CD4-positive, alpha-beta memory T cell (primary cell): ENCODE data around the gene CRYGN. TPM values are rescaled to one million over a fixed set of nuclear protein-coding genes. Genes with fewer than 3 reads are reported as not detected.

Experiments used
- CTCF ChIA-PET: fragments of 350-600 bp; sonication (Branson Sonifier 250); formaldehyde crosslinking; loops from one replicate; lab custom pipeline; 2021; ENCODE audit warnings: inconsistent platforms; ENCODE audit not compliant: partially characterized antibody; lab: Charles Lee
- POLR2A ChIA-PET: fragments of 350-600 bp; sonication (Branson Sonifier 250); formaldehyde crosslinking; loops from one replicate; lab custom pipeline; 2021; ENCODE audit not compliant: partially characterized antibody; lab: Charles Lee
- DNase-seq, 5 donors: peaks; one replicate each; pipeline versions ENCODE4 v3.0.0 to v3.0.0-alpha.2; 2020 to 2022; ENCODE audit warnings: mixed read lengths in 1 of 5
- H3K27ac ChIP-seq: one replicate; pipeline ENCODE4 v1.7.0; 2013; ENCODE audit warnings: low read depth, low read length
- H3K27me3 ChIP-seq: 2 replicates; pipeline ENCODE4 v1.7.0; 2013; ENCODE audit warnings: mild to moderate bottlenecking, low read length, moderate library complexity; ENCODE audit not compliant: insufficient read depth
- H3K36me3 ChIP-seq: 2 replicates; pipeline ENCODE4 v1.7.0; 2013; ENCODE audit warnings: mild to moderate bottlenecking, low read length, moderate library complexity; ENCODE audit not compliant: insufficient read depth
- H3K4me1 ChIP-seq: 2 replicates; pipeline ENCODE4 v1.7.0; 2013; ENCODE audit warnings: mild to moderate bottlenecking, low read length, moderate library complexity; ENCODE audit not compliant: insufficient read depth
- H3K4me3 ChIP-seq, 2 donors: one replicate each; pipeline ENCODE4 v1.7.0; 2013; ENCODE audit warnings: low read length in 2 of 2, mild to moderate bottlenecking in 1 of 2
- H3K9me3 ChIP-seq, 2 donors: one replicate each; pipeline ENCODE4 v1.7.0; 2013; ENCODE audit warnings: low read length in 2 of 2, control low read depth in 1 of 2; ENCODE audit not compliant: control insufficient read depth in 1 of 2
- H3K27ac Mint-ChIP-seq, 7 donors: one replicate each; pipeline ENCODE4 v1.8.0; 2020 to 2021; ENCODE audit warnings: mixed read lengths in 7 of 7, mild to moderate bottlenecking in 6 of 7, inconsistent platforms in 3 of 7, moderate library complexity in 3 of 7
- H3K27me3 Mint-ChIP-seq, 2 donors: one replicate each; pipeline ENCODE4 v1.8.0; 2020 to 2021; ENCODE audit warnings: mixed read lengths in 2 of 2
- H3K36me3 Mint-ChIP-seq, 2 donors: one replicate each; pipeline ENCODE4 v1.8.0; 2020 to 2021; ENCODE audit warnings: mixed read lengths in 2 of 2, inconsistent platforms in 1 of 2, mild to moderate bottlenecking in 1 of 2
- H3K4me1 Mint-ChIP-seq, 4 donors: one replicate each; pipeline ENCODE4 v1.8.0; 2020 to 2021; ENCODE audit warnings: mixed read lengths in 4 of 4, mild to moderate bottlenecking in 1 of 4
- H3K4me3 Mint-ChIP-seq, 8 donors: one replicate each; pipeline ENCODE4 v1.8.0; 2020 to 2021; ENCODE audit warnings: mixed read lengths in 8 of 8, mild to moderate bottlenecking in 7 of 8, moderate library complexity in 6 of 8, inconsistent platforms in 3 of 8
- H3K9me3 Mint-ChIP-seq, 8 donors: one replicate each; pipeline ENCODE4 v1.8.0; 2020 to 2021; ENCODE audit warnings: mixed read lengths in 8 of 8, mild to moderate bottlenecking in 5 of 8, inconsistent platforms in 3 of 8, moderate library complexity in 1 of 8
- intact Hi-C: fragments of 100-400 bp; cut with micrococcal nuclease; formaldehyde crosslinking; loops from one replicate; pipeline ENCODE4 v1.15.1; 2023
- polyA plus RNA-seq, 2 donors: library from polyadenylated mRNA; unstranded; fragments of 300-500 nt; fragmentation: Illumina TruSeq; gene quantifications; one replicate each; pipeline ENCODE4 v1.2.3, GENCODE V29; 2021
- total RNA-seq, 2 experiments: library from RNA; stranded (reverse); gene quantifications; one replicate each; pipeline ENCODE4 v1.2.3, GENCODE V29; 2021

The CRYGN gene
- total and polyA plus RNA-seq, 4 experiments from 2014 or later: 1.9 TPM; not detected in 3

GRCh38 chr7:151404216-151405011 is 35.5 kb downstream of the CRYGN start:
- Histone ChIP-seq H3K4me3 (no peak overlapping the region), H3K36me3 (no peaks in the 10 kb centered on the region), H3K9me3 (no peaks in the 10 kb centered on the region), H3K4me1 (peaks cover 32% of the 10 kb centered on the region), H3K27me3 (no peaks in the 10 kb centered on the region), H3K27ac (peak overlapping the region; percentile 6)
- no peaks in the 10 kb centered on the region for H3K27me3 Mint-ChIP-seq
- no peaks in the 10 kb centered on the region for H3K9me3 Mint-ChIP-seq
- peak overlapping the region in 5 of 7 donors; percentile 22 to 94 (median 91) for H3K27ac Mint-ChIP-seq
- no peak overlapping the region for H3K4me3 Mint-ChIP-seq
- peaks cover 14 to 79% (median 20%) of the 10 kb centered on the region in 4 donors for H3K4me1 Mint-ChIP-seq
- H3K36me3 Mint-ChIP-seq: peaks cover 0 to 3% of the 10 kb centered on the region in 2 donors
- DNase-seq: peak in 1 of 5 donors; percentile 35
- ChIA-PET POLR2A (interaction anchor here (1.1 kb wide), 1 partner anchor 37 kb away, joined by 4 read pairs; no protein-coding TSS in a partner anchor), CTCF (no interaction called here)
- intact Hi-C loops: no loop called here

GRCh38 chr7:151403764-151404163 is 36.2 kb downstream of the CRYGN start:
- ChIA-PET CTCF (no interaction called here), POLR2A (no interaction called here)
- no peak for DNase-seq
- Histone ChIP-seq H3K4me3 (no peak overlapping the region), H3K27ac (no peak overlapping the region), H3K9me3 (no peaks in the 10 kb centered on the region), H3K36me3 (no peaks in the 10 kb centered on the region), H3K4me1 (peaks cover 31% of the 10 kb centered on the region), H3K27me3 (no peaks in the 10 kb centered on the region)
- H3K4me3 Mint-ChIP-seq: peak overlapping the region in 1 of 8 donors; percentile 6
- no peaks in the 10 kb centered on the region for H3K9me3 Mint-ChIP-seq
- H3K36me3 Mint-ChIP-seq: peaks cover 0 to under 1% of the 10 kb centered on the region in 2 donors
- peak overlapping the region in 6 of 7 donors; percentile 22 to 94 (median 76) for H3K27ac Mint-ChIP-seq
- H3K4me1 Mint-ChIP-seq: peaks cover 12 to 81% (median 16%) of the 10 kb centered on the region in 4 donors
- intact Hi-C loops: no loop called here
- H3K27me3 Mint-ChIP-seq: no peaks in the 10 kb centered on the region

GRCh38 chr7:151402029-151402835 is 37.7 kb downstream of the CRYGN start:
- Histone ChIP-seq H3K9me3 (peaks cover 0 to 4% of the 10 kb centered on the region in 2 donors), H3K36me3 (no peaks in the 10 kb centered on the region), H3K27me3 (no peaks in the 10 kb centered on the region), H3K27ac (no peak overlapping the region), H3K4me1 (peaks cover 36% of the 10 kb centered on the region), H3K4me3 (no peak overlapping the region)
- ChIA-PET POLR2A (no interaction called here), CTCF (interaction anchor here (0.6 kb wide), 1 partner anchor 21 kb away, joined by 3 read pairs; no protein-coding TSS in a partner anchor)
- Mint-ChIP-seq H3K27ac (peak overlapping the region in 5 of 7 donors; percentile 7 to 94 (median 88)), H3K27me3 (no peaks in the 10 kb centered on the region), H3K36me3 (peaks cover 0 to 3% of the 10 kb centered on the region in 2 donors), H3K4me1 (peaks cover 15 to 87% (median 21%) of the 10 kb centered on the region in 4 donors), H3K4me3 (peak overlapping the region in 1 of 8 donors; percentile 17), H3K9me3 (peaks cover 0 to 4% (median 0%) of the 10 kb centered on the region in 8 donors)
- intact Hi-C loops: no loop called here
- DNase-seq: no peak

GRCh38 chr7:151400626-151401315 is 39.2 kb downstream of the CRYGN start:
- H3K9me3 Mint-ChIP-seq: peaks cover 0 to 4% (median 0%) of the 10 kb centered on the region in 8 donors
- POLR2A ChIA-PET: interaction anchor here (1.0 kb wide), 1 partner anchor 10 kb away, joined by 3 read pairs; no protein-coding TSS in a partner anchor

GRCh38 chr7:151399906-151400305 is 40.0 kb downstream of the CRYGN start:
- H3K27me3 ChIP-seq: no peaks in the 10 kb centered on the region
- Mint-ChIP-seq H3K36me3 (peaks cover 0 to 6% of the 10 kb centered on the region in 2 donors), H3K27me3 (no peaks in the 10 kb centered on the region), H3K27ac (peak overlapping the region in 4 of 7 donors; percentile 22 to 94 (median 88)), H3K4me1 (peaks cover 14 to 76% (median 24%) of the 10 kb centered on the region in 4 donors), H3K4me3 (no peak overlapping the region), H3K9me3 (peaks cover 0 to 4% (median 0%) of the 10 kb centered on the region in 8 donors)
- CTCF ChIA-PET: interaction anchor here (1.1 to 3.3 kb wide), 3 partner anchors 30 to 48 kb away, joined by 3 to 15 read pairs (median 4); no protein-coding TSS in a partner anchor
- no peak for DNase-seq
- no peak overlapping the region for H3K4me3 ChIP-seq
- H3K4me1 ChIP-seq: peaks cover 34% of the 10 kb centered on the region
- POLR2A ChIA-PET: interaction anchor here (1.0 kb wide), 1 partner anchor 9 kb away, joined by 3 read pairs; no protein-coding TSS in a partner anchor
- intact Hi-C loops: no loop called here
- H3K36me3 ChIP-seq: no peaks in the 10 kb centered on the region
- H3K9me3 ChIP-seq: peaks cover 0 to 4% of the 10 kb centered on the region in 2 donors
- no peak overlapping the region for H3K27ac ChIP-seq

More at GRCh38 chr7:151400626-151401315, 39.2 kb downstream of the CRYGN start:
- Histone ChIP-seq H3K4me1 (peaks cover 42% of the 10 kb centered on the region), H3K27ac (no peak overlapping the region), H3K36me3 (no peaks in the 10 kb centered on the region), H3K27me3 (no peaks in the 10 kb centered on the region), H3K4me3 (no peak overlapping the region), H3K9me3 (peaks cover 0 to 4% of the 10 kb centered on the region in 2 donors)
- DNase-seq: peak in 3 of 5 donors; percentile 37 to 54 (median 51)
- Mint-ChIP-seq H3K27me3 (no peaks in the 10 kb centered on the region), H3K36me3 (peaks cover 0 to 3% of the 10 kb centered on the region in 2 donors), H3K27ac (peak overlapping the region; percentile 11 to 94 (median 64)), H3K4me3 (no peak overlapping the region), H3K4me1 (peaks cover 14 to 80% (median 24%) of the 10 kb centered on the region in 4 donors)
- intact Hi-C loops: no loop called here
- CTCF ChIA-PET: interaction anchor here (1.0 to 3.3 kb wide), 3 partner anchors 29 to 48 kb away, joined by 3 to 15 read pairs (median 3); no protein-coding TSS in a partner anchor

GRCh38 chr7:151399305-151399601 is 40.7 kb downstream of the CRYGN start:
- peaks cover 14 to 70% (median 24%) of the 10 kb centered on the region in 4 donors for H3K4me1 Mint-ChIP-seq
- peaks cover 30% of the 10 kb centered on the region for H3K4me1 ChIP-seq
- no peaks in the 10 kb centered on the region for H3K27me3 Mint-ChIP-seq
- H3K9me3 ChIP-seq: peaks cover 0 to 4% of the 10 kb centered on the region in 2 donors
- peaks cover 0 to 6% of the 10 kb centered on the region in 2 donors for H3K36me3 Mint-ChIP-seq
- H3K36me3 ChIP-seq: no peaks in the 10 kb centered on the region
- peak overlapping the region in 2 of 7 donors; percentile 19 to 88 for H3K27ac Mint-ChIP-seq
- no peak overlapping the region for H3K4me3 ChIP-seq
- no peak overlapping the region for H3K27ac ChIP-seq
- H3K4me3 Mint-ChIP-seq: no peak overlapping the region
- no peak for DNase-seq
- H3K9me3 Mint-ChIP-seq: peaks cover 0 to 4% (median 0%) of the 10 kb centered on the region in 8 donors
- ChIA-PET POLR2A (interaction anchor here (1.4 kb wide), 1 partner anchor 49 kb away, joined by 6 read pairs; no protein-coding TSS in a partner anchor), CTCF (interaction anchor here (0.8 to 3.3 kb wide), 3 partner anchors 31 to 84 kb away, joined by 3 to 15 read pairs (median 4); no protein-coding TSS in a partner anchor)
- intact Hi-C loops: no loop called here
- no peaks in the 10 kb centered on the region for H3K27me3 ChIP-seq
